Measurements from ENCODE around the gene NAGA.

Gene NAGA

GRCh38 chr22:42056757-42057511, 13.7 kb downstream of the NAGA start:
- DNase-seq (ENCODE audit: low read depth in 1 of 2, low spot score in 1 of 2) = no peak
- in situ Hi-C loops (cut with HindIII; ENCODE audit: low pct_unique_long_range_greater_than_20kb, low sequenced_read_pairs) = no loop called here
- no peak for TF ChIP-seq JUND (IDR thresholded peaks at IDR 0.05; ENCODE audit: low read depth)

- no peak for DNase-seq (ENCODE audit: low read depth in 1 of 2, low spot score in 1 of 2)
- in situ Hi-C loops (cut with HindIII; ENCODE audit: low pct_unique_long_range_greater_than_20kb, low sequenced_read_pairs) = no loop called here
- no peak for TF ChIP-seq JUND (IDR thresholded peaks at IDR 0.05; ENCODE audit: low read depth)
Observed at GRCh38 chr22:42052765-42053164, 17.8 kb downstream of the NAGA start.

- no peak for TF ChIP-seq JUND (IDR thresholded peaks at IDR 0.05; ENCODE audit: low read depth)
Observed at GRCh38 chr22:42050641-42051180, 19.9 kb downstream of the NAGA start.

GRCh38 chr22:42041784-42042183, 28.8 kb downstream of the NAGA start:
- DNase-seq (ENCODE audit: low read depth in 1 of 2, low spot score in 1 of 2) = no peak
- in situ Hi-C loops (cut with HindIII; ENCODE audit: low pct_unique_long_range_greater_than_20kb, low sequenced_read_pairs) = no loop called here
- TF ChIP-seq JUND (IDR thresholded peaks at IDR 0.05; ENCODE audit: low read depth) = no peak

More at GRCh38 chr22:42050641-42051180, 19.9 kb downstream of the NAGA start:
- in situ Hi-C loops (cut with HindIII; ENCODE audit: low pct_unique_long_range_greater_than_20kb, low sequenced_read_pairs) = no loop called here
- DNase-seq (ENCODE audit: low read depth in 1 of 2, low spot score in 1 of 2) = no peak

- no peak for DNase-seq (ENCODE audit: low read depth in 1 of 2, low spot score in 1 of 2)
- TF ChIP-seq JUND (IDR thresholded peaks at IDR 0.05; ENCODE audit: low read depth) = no peak
- in situ Hi-C loops (cut with HindIII; ENCODE audit: low pct_unique_long_range_greater_than_20kb, low sequenced_read_pairs) = no loop called here
Observed at GRCh38 chr22:42039271-42039670, 31.3 kb downstream of the NAGA start.

GRCh38 chr22:42035256-42035655, 35.4 kb downstream of the NAGA start:
- DNase-seq (ENCODE audit: low read depth in 1 of 2, low spot score in 1 of 2) = no peak
- no peak for TF ChIP-seq JUND (IDR thresholded peaks at IDR 0.05; ENCODE audit: low read depth)
- in situ Hi-C loops (cut with HindIII; ENCODE audit: low pct_unique_long_range_greater_than_20kb, low sequenced_read_pairs) = no loop called here

GRCh38 chr22:42033263-42034181, 37.1 kb downstream of the NAGA start:
- no peak for TF ChIP-seq JUND (IDR thresholded peaks at IDR 0.05; ENCODE audit: low read depth)
- in situ Hi-C loops (cut with HindIII; ENCODE audit: low pct_unique_long_range_greater_than_20kb, low sequenced_read_pairs) = no loop called here

GRCh38 chr22:42026705-42027104, 43.9 kb downstream of the NAGA start:
- no peak for DNase-seq (ENCODE audit: low read depth in 1 of 2, low spot score in 1 of 2)
- no peak for TF ChIP-seq JUND (IDR thresholded peaks at IDR 0.05; ENCODE audit: low read depth)
- in situ Hi-C loops (cut with HindIII; ENCODE audit: low pct_unique_long_range_greater_than_20kb, low sequenced_read_pairs) = no loop called here

More at GRCh38 chr22:42033263-42034181, 37.1 kb downstream of the NAGA start:
- peak in 1 of 2 experiments; percentile 1 for DNase-seq (ENCODE audit: low read depth in 1 of 2, low spot score in 1 of 2)

- TF ChIP-seq JUND (IDR thresholded peaks at IDR 0.05; ENCODE audit: low read depth) = no peak
- DNase-seq (ENCODE audit: low read depth in 1 of 2, low spot score in 1 of 2) = no peak
- in situ Hi-C loops (cut with HindIII; ENCODE audit: low pct_unique_long_range_greater_than_20kb, low sequenced_read_pairs) = no loop called here
Observed at GRCh38 chr22:42025421-42025820, 45.2 kb downstream of the NAGA start.

GRCh38 chr22:42022162-42022847, 48.3 kb downstream of the NAGA start:
- no peak for DNase-seq (ENCODE audit: low read depth in 1 of 2, low spot score in 1 of 2)
- TF ChIP-seq JUND (IDR thresholded peaks at IDR 0.05; ENCODE audit: low read depth) = no peak
- in situ Hi-C loops (cut with HindIII; ENCODE audit: low pct_unique_long_range_greater_than_20kb, low sequenced_read_pairs) = no loop called here

- no peak for TF ChIP-seq JUND (IDR thresholded peaks at IDR 0.05; ENCODE audit: low read depth)
- in situ Hi-C loops (cut with HindIII; ENCODE audit: low pct_unique_long_range_greater_than_20kb, low sequenced_read_pairs) = no loop called here
Observed at GRCh38 chr22:42021571-42021970, 49.0 kb downstream of the NAGA start.

GRCh38 chr22:42018224-42018623, 52.4 kb downstream of the NAGA start:
- TF ChIP-seq JUND (IDR thresholded peaks at IDR 0.05; ENCODE audit: low read depth) = no peak
- in situ Hi-C loops (cut with HindIII; ENCODE audit: low pct_unique_long_range_greater_than_20kb, low sequenced_read_pairs) = no loop called here
- no peak for DNase-seq (ENCODE audit: low read depth in 1 of 2, low spot score in 1 of 2)

More at GRCh38 chr22:42021571-42021970, 49.0 kb downstream of the NAGA start:
- no peak for DNase-seq (ENCODE audit: low read depth in 1 of 2, low spot score in 1 of 2)

Measured in T47D (cell line).